Measurements from ENCODE around the gene ADGRV1.

ADGRV1 gene

DNA sequence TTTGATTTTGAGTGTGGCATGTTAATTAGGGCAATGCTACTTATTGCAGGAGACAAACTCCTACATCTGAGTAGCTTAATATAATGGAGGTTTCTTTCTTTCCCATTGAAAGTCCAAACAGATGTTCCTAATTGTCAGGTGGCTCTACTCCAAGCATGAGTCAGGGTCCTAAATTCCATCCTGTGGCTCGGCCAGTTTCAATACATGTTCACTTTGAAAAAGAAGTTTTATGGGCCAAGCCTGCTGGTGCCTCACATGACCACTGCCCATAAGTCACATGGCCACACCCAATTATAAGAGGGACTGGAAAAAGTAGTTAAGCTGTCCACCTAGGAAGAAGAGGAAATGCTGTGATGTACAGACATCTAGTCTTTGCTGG is 654.1 kb downstream of the ADGRV1 start:
- no peaks in the 10 kb centered on the region for H3K9me2 ChIP-seq (replicated peaks; ENCODE audit: insufficient read depth, low read length)
- no peak for TF ChIP-seq EZH2phosphoT487 (conservative IDR thresholded peaks at IDR 0.05; ENCODE audit: low read length)
- TF ChIP-seq, protein P1, sequence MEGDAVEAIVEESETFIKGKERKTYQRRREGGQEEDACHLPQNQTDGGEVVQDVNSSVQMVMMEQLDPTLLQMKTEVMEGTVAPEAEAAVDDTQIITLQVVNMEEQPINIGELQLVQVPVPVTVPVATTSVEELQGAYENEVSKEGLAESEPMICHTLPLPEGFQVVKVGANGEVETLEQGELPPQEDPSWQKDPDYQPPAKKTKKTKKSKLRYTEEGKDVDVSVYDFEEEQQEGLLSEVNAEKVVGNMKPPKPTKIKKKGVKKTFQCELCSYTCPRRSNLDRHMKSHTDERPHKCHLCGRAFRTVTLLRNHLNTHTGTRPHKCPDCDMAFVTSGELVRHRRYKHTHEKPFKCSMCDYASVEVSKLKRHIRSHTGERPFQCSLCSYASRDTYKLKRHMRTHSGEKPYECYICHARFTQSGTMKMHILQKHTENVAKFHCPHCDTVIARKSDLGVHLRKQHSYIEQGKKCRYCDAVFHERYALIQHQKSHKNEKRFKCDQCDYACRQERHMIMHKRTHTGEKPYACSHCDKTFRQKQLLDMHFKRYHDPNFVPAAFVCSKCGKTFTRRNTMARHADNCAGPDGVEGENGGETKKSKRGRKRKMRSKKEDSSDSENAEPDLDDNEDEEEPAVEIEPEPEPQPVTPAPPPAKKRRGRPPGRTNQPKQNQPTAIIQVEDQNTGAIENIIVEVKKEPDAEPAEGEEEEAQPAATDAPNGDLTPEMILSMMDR (IDR thresholded peaks at IDR 0.05; ENCODE audit: insufficient read depth, low read length, poor library complexity, severe bottlenecking) = no peak
- H3K9me3 ChIP-seq (ENCODE audit: insufficient read depth, low read length) = no peaks in the 10 kb centered on the region
- H2AFZ ChIP-seq (ENCODE audit: low read depth, low read length, severe bottlenecking) = no peak overlapping the region
- H4K20me1 ChIP-seq (ENCODE audit: low read depth, low read length) = no peaks in the 10 kb centered on the region
- H3K27me3 ChIP-seq (ENCODE audit: low read length) = no peaks in the 10 kb centered on the region
- H3F3A ChIP-seq (ENCODE audit: insufficient read depth) = no peaks in the 10 kb centered on the region
- no peak overlapping the region for H3K27ac ChIP-seq (ENCODE audit: low read depth, low read length)
- no peak overlapping the region for H3K4me2 ChIP-seq (ENCODE audit: low read depth, low read length, poor library complexity, severe bottlenecking)
- H3K4me3 ChIP-seq (ENCODE audit: insufficient read depth, low read length, poor library complexity, severe bottlenecking) = no peak overlapping the region
- H3K79me2 ChIP-seq (ENCODE audit: insufficient read depth, low read length) = no peaks in the 10 kb centered on the region
- H3K36me3 ChIP-seq (ENCODE audit: low read length) = no peaks in the 10 kb centered on the region
- H3K9ac ChIP-seq (ENCODE audit: low read length) = no peak overlapping the region

Data from SU-DHL-6 (cell line).